Measurements from ENCODE around the gene FANCI.

GRCh38 chr15:89198934-89199333 is 44.8 kb upstream of the FANCI start:
- TF ChIP-seq CTCF (IDR thresholded peaks at IDR 0.05), result no peak
- peak in 1 of 3 donors; percentile 27 for TF ChIP-seq POLR2A (IDR thresholded peaks at IDR 0.05)

All from body of pancreas (tissue), 4 donors.